ENCODE results near the gene LRRC40.
"Not testable (repeated sequence)": the region's sequence is repeated elsewhere in the genome, so short reads cannot be mapped to it uniquely, and the experiment has no call there.

LRRC40 gene

DNA sequence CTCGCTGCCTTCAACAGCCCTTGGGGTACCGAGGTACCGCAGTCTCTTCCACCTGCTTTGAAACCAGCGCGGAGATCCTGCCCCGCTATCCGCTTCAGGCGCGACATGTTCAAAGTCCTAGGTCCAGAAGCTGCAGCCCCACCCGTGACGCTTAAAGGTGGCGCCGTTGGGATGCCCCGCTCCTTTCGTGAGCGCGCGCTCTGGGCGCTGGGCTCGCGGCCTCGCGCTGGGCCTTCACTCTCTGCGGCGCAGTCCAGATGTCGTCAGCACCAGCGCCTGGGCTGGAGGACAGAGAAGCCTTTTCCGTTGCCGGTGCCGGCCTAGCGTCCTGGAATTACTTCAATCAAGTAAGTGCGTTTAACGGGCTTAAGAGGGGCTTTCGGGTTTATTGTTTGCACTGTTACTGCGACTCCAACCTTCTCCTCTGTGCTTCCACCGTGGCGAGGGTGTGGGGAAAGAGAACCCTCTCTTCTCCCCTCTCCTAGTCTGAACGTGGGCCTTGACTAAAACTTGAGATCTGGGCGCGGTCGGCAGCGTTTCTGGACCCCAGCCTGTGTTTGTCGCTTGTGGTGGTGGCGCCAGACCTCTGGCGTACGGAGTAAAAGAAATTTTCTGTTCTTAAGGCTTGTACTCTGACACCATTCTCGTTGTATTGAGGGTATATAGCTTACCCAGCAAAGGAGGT lies at the start of gene LRRC40:
LRRC40 (minus strand) TSS at position 146 of the 685 bp plus-strand sequence; CDS start at position 107, 39 bp downstream.
- DNase-seq = peak; percentile 93

DNA sequence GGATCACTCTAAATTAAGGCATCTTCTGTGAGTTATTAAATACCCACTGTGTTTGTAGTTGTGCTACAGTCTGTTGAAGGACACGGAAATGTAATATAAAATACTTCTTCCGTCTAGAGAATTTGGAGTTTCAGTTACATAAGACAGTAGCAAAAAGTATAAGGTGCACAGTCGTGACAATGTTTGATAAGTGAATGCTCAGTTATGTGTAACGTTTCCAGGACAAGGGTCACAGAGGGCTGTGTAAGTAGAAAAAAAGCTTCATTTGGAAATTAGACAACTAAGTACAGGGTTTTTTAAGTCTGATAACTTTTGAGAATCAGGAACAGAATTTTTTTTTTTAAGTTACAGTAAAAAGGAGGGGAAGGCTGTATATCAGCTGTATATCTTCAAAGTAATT lies 43.4 kb upstream of the LRRC40 start:
- no peak for DNase-seq

DNA sequence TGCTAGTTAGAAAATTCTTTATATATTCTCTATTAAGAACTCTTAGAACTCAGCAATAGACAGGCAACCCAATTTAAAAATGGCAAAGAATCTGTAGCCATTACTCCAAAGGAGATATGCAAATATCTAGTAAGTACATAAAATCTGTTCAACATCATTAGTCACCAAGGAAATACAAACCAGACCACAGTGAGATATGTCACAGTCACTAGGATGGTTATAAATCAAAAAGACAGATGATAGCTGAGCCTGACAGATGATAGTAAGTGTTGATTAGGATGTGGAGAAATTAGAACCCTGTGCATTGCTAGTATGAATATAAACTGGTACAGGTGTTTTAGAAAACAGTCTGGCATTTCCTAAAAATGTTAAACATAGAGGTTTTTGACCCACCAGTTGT lies 42.4 kb upstream of the LRRC40 start:
- no peak for DNase-seq

GRCh38 chr1:70247122-70247521 lies 41.7 kb upstream of the LRRC40 start:
- no peak for DNase-seq

DNA sequence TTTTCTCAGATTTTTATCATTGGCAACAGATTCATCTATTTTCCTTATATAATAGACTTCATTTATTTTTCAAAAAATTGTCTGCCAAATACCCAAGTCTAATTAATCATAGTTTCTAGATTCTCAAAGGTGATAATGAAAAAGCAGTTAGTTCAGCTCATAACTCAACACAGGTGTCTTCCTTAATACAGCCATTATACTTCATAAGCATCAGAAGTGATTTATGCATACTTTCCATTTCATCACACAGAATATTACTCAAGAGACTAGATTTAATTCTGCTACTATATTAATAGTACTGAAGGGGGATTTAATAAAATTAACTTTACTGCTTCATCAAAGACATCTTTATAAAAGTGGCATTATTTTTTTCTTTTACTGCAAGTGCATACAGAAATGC lies 34.6 kb upstream of the LRRC40 start:
- DNase-seq = no peak

GRCh38 chr1:70234733-70235132 lies 29.4 kb upstream of the LRRC40 start:
- DNase-seq = no peak

DNA sequence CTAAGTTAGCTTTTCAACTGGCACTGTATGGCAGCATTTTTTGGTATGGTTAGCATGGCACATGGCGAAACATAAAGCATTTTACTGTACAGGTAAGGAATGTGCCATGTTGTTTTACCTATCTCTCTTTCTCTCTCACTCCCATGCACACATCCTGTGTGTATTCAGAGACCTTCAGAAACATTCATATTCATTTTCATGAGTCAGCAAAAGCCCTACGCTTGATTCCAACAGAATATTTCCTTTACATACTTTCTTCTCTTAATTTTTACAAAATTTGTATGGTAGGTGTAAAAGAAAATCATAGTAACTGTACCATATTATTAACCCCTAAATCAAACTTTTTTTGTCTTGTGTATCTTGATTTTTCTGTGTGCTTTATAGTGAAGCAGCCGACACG lies 26.1 kb upstream of the LRRC40 start:
- no peak for DNase-seq

DNA sequence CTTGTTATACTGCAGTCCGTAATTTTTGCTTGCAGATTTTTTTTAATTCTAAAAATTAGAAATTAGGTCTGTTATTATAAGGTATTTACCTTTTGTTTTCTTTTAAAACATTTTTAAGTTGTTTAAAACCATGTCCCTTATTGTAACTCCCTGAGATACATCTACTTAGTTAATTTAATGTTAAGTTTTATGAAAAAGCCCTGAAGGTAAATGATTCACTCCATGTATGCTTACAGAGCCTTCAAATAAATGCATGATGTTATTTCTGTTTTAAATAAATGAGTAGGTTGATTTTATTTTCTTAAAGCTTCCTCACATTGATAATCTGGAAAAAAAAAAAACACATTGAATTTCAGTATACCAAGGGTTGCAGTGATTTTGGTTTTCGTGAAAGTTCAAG lies 23.3 kb upstream of the LRRC40 start:
- DNase-seq = no peak

- DNase-seq = no peak
Observed at GRCh38 chr1:70227439-70227838, 22.1 kb upstream of the LRRC40 start.

DNA sequence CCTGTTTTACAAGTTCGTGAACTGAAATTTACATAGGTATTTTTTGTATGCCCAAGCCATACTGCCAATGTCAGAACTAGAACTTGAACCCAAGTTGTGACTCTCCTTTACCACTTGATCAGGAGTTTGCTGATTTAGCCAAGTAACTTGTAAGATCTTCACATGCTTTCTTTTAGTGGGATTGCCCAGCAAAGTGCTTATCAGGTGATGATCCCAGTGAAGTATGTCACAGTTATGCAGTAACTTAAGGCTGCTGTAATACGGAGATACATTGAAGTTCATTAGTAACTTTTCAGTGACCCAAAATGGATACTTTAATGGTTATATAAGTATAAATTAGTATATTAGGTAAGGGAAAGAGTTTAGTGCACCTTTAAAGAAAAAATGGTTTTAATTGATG lies 19.6 kb upstream of the LRRC40 start:
- no peak for DNase-seq

DNA sequence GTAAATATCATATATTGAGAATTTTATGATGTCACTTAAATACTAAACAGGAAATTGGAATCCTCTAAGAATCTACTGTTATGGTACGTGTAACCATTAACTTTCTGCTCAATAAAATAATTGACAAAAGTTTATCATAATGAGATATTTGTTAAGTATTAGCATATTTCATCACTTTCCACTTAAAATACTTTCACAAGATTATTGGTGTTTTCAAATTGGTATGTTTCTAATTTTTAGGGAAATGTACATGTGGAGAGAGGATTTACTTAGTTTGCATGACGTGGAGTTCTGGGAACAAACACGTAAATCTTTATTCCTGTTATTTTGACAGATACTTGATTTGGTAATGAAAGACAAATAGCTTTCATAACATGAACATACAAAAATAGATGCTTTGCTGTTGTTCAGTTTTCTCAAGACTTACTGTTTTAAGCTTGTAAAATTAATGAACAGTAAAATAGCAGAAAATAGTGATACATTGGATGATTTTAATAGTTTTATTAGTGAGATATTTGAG lies 17.4 kb upstream of the LRRC40 start:
- no peak for DNase-seq

DNA sequence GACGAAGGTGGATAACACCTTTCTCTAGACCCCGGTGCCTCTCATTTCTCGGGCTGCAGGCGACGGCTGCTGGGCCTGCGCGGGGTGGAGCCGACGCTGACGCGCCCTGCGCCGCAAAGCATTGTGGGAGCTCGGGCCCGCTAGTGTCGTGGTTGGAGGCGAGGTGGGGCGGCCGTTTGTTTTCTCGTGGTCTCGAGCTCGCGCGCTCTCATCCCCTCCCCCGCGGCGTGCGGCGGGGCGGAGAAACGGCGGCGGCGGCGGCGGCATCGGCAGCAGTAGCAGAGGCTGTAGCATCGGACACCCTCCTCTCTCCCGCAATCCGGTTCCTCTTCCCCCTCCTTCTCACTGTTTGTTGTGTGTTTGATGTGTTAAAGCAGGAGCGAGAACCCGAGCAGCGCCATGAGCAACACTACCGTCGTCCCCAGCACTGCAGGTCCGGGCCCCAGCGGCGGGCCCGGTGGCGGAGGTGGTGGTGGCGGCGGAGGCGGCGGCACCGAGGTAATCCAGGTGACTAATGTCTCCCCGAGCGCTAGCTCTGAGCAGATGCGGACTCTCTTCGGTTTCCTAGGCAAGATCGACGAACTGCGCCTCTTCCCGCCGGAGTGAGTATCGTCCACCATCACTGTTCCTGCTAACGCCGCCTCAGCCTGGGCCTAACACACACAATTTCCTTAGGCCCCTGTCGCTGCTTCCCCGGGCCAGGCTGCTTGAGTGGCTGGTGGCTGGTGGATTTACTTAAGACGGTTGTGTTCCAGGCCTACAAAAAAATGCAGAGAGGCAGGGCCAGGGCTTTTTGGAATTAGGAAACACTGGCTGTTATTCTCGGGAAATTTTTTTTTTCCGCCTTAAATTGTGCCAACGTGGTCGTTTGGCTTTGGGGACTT lies 16.1 kb upstream of the LRRC40 start, which contains the start of gene SRSF11:
SRSF11 (plus strand) TSS at position 143 of the 884 bp plus-strand sequence; CDS start at position 400, 257 bp downstream.
- peak; percentile 94 for DNase-seq

DNA sequence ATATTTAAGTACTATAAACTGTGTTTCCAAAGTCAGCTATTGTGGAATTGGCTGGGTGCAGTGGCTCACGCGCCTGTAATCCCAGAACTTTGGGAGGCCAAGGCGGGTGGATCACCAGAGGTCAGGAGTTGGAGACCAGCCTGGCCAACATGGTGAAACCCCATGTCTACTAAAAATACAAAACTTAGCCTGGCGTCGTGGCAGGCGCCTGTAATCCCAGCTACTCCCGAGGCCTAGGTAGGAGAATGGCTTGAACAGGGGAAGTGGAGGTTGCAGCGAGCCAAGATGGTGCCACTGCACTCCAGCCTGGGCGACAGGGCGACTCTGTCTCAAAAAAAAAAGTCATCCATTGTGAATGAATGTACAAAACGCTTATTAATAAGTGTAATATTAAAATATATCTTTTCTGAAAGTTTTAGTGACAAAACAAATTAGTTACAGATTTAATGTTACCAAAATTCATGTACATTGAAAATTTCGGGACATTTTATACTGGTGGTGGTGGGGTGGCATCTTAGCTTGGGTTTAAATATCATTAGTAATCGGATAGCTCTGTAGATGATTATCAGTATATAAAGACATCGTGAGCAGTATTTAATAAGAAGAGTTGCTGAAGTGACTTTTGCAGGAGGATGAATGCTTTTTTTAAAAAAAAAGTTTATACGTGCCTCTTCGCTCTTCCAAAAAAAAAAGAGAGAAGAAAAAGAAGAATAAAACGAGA lies 15.3 kb upstream of the LRRC40 start:
- DNase-seq = no peak

GRCh38 chr1:70220015-70220414 lies 14.6 kb upstream of the LRRC40 start:
- DNase-seq = no peak

- DNase-seq = no peak
Observed at GRCh38 chr1:70211541-70211940, 6.2 kb upstream of the LRRC40 start.

DNA sequence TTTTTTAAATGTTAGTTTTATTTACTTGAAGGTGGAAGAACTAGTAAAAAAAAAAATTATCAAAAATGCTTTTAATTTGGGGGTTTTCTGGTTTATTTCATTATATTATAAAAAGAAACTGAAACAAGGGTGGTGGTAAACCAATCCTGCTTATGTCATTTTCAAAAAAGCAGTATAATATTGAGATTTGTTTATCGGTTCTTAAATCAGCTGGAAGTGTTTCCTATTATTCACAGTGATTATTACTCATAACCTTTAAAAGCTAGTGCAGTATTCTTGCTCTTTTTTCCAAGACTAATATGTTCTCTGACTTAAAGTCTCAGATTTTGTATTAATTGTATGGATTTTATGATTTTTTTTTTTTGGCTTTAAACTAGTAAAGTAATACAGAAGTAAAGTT lies 5.4 kb upstream of the LRRC40 start:
- DNase-seq = no peak

- DNase-seq = no peak
Observed at GRCh38 chr1:70208292-70208691, 2.9 kb upstream of the LRRC40 start.

DNA sequence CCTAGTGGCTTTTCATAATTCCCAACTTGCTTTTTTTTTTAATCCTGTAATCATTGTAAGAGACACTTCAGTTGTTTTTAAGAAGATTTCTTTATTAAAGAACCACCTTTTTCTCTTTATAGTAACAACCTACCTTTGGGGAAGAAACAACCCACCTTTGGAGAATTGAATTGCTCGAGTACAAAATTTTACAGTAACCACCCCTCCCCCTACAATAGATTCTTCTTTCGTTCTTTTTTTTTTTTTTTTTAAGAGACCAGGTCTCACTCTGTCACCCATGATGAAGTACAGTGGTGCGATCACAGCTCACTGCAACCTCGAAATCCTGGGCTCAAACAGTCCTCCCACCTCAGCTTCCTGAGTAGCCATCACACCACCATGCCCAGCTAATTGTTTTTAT lies 2.1 kb upstream of the LRRC40 start:
- no peak for DNase-seq

GRCh38 chr1:70206833-70207232 lies 1.5 kb upstream of the LRRC40 start:
- not testable (repeated sequence) for DNase-seq

DNA sequence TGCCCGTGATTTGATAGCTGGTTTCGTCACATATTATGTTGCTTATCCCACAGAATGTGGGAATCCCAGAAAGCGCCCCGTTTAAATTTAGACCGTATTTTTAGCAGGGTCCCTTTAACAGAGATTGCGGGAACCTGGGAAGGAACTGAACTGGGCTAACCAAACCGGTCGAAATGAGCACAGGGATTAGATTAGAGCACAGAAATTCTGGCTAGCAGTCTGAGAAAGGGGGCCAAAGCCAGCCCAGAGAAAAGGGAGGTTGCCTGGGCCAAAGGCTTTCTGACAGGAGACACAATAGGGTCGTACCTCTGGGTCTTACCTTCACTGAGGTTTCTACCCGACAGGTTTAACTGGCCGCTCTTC lies 327 bp downstream of the LRRC40 start:
- DNase-seq = no peak

DNA sequence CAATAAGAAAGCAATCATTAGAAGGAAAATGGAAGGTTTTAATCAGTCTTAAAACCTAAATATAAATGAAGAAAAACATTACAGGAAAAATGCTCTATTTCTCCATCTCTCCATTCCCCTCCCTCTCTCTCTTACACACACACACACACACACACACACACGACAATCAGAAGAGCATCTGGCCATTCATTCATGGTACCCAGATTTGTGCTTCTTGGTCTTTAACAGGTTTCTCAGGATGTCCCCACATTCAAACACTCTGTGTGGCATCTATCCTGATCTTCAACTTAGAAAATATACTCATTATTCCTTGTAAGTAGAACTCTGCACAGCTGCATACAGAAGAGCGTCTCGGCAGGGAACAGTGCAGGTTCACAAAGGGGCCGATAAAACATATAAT lies 779 bp downstream of the LRRC40 start:
- DNase-seq = no peak

GRCh38 chr1:70204139-70204538 lies 1.2 kb downstream of the LRRC40 start:
- no peak for DNase-seq

DNA sequence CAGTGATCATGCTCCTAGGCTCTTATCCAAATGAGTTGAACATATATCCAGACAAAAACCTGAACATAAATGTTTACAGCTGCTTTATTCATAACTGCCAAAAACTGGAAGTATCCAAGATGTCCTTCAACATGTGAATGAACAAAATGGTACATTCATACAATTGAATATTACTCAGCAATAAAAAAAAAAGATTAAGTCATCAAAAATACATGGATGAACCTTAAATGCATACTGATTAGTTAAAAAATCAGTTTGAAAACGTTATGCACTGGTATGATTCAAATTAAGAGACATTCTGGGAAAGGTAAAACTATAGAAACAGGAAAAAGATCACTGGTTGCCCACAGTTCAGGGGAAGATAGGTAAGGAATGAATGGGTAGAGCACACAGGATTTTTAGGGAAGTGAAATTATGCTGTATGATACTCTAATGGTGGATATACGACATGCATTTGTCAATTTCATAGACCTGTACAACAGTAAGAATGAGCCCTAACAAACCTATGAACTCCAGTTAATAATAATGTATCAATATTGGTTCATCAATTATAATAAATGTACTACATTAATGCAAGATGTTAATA lies 3.1 kb downstream of the LRRC40 start:
- no peak for DNase-seq

Data from amniotic stem cell (primary cell).